ENCODE data around the gene NR1I2.

NR1I2 gene

DNA sequence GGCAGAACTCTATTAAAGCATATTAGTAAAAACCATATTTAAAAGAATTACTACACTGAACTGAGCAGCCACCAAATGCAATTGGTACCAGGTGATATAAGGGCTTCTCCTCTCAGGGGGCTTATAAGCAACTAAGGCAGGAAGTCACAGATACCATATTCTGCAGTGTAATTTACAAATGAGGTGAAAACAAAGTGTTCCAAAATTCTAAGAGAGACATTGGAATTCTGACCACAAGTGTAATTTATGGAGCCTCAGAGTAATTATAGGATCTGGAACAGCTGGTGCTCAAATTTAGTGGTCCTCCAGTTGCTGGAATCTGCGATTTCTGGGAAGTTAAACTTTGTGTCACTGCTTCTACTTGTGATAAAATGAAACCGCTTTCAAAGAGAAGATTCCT lies 3.1 kb upstream of the NR1I2 start:
- DNase-seq (ENCODE audit: low spot score) (no peak), FAIRE-seq (no peak)

DNA sequence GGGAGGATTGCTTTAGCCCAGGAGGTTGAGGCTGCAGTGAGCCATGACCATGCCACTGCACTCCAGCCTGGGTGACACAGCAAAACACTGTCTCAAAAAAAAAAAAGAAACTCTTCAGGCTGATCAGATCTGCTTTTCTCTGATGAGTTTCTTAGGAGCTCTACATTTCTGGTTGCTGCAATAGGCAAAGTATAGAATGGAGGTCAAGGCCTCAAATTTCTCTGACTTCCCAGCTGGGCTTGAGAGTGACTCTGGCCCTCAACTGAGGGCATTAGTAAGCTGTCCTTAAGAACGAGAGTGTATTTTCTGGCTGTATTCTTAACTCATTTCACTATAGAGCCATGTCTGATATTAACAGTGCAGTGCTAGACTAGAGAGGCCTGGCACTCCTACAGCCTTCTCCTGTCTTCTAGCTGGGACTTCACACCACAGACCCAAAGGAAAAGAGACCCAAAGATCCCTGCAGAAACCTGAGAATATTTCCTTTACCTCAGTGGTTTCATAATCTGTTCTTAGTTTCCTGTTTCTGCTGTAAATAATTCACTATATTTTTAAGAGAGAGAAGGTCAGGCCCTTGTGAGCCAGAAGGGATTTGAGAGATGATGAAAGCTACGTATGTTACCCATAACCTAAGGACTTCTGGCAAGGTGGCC lies 2.0 kb upstream of the NR1I2 start:
- DNase-seq (ENCODE audit: low spot score) (no peak), FAIRE-seq (no peak)

DNA sequence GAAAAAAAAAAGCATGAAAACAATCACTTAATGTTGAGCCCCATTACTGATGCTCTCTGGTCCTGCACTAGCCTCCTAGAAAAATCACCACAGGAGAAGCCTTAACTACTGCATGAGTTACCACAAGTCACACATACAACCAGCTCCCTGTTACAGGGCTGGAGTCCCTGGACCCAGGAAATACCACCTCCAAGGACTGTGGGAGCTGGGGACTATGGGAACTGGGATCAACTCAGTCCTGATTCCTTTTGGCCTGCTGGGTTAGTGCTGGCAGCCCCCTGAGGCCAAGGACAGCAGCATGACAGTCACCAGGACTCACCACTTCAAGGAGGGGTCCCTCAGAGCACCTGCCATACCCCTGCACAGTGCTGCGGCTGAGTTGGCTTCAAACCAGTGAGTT lies 559 bp downstream of the NR1I2 start:
- no peak for FAIRE-seq
- no peak for DNase-seq (ENCODE audit: low spot score)

DNA sequence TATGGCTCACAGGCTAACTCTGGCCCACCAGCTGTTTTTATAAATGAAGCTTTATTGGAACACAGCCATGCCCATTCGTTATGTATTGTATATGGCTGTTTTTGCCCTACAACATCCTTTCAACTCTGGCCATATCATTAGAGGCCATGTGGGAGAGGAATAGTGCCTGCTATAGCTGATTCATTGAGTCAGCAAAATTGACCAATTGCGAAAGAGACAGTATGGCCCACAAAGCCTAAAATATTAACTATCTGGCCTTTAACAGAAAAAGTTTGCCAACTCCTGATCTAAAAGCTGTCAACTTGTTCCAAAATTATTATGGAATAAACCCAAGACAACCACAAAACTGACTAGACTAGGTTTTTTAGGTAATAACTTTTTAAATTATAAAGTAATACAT lies 1.4 kb downstream of the NR1I2 start:
- FAIRE-seq (no peak), DNase-seq (ENCODE audit: low spot score) (no peak)

DNA sequence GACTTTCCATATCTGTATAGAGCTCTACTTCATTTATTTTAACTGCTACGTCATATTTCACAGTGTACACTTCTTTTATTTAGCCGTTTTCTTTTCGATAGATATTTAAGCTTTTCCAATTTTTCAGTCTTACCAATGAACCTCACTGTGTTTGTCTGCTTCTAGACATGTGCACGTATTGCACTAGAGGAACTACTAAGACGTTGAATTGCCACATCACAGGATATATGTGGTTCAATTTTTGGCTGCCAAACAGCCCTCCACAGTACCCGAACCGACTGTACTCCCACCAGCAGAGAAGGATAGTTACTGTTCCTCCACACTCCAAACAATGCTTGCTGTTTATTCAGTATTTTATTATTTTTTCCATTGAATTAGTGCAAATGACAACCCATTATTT lies 2.0 kb downstream of the NR1I2 start:
- FAIRE-seq (no peak), DNase-seq (ENCODE audit: low spot score) (no peak)

DNA sequence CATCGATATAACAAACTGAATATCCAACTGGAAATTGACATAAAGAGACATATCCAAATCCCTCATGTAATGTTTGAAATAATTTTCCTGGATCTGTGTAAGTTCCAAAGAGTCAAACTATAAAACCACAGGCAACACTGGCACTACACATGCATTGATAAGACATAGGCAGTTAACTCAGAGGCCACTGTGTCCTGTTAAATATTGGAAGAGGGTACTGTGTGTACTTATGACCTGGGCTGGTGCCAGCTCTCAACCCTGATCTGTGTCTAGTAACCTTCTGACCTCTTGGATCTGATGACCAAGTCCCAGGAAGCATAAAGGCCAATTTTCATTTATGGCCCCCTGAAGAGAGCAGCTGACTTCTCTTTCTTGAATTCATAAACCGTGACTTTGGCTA lies 4.5 kb downstream of the NR1I2 start:
- DNase-seq (ENCODE audit: low spot score) = no peak
- no peak for FAIRE-seq

DNA sequence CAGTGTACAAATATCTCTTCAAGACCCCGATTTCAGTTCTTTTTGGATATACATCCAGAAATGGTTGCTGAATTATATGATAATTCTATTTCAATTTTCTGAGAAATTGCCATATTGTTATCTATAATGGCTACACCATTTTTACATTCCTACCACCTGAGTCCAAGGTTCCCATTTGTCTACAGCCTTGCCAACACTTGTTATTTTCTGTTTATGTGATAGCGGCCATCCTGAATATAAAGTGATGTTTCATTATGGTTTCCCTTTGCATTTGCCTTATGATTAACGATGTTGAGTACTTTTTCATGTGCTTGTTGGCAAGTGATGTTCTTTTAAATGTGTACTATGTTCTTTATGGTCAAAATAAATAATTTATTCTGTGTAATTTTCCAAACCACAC lies 8.5 kb downstream of the NR1I2 start:
- FAIRE-seq (no peak), DNase-seq (ENCODE audit: low spot score) (no peak)

DNA sequence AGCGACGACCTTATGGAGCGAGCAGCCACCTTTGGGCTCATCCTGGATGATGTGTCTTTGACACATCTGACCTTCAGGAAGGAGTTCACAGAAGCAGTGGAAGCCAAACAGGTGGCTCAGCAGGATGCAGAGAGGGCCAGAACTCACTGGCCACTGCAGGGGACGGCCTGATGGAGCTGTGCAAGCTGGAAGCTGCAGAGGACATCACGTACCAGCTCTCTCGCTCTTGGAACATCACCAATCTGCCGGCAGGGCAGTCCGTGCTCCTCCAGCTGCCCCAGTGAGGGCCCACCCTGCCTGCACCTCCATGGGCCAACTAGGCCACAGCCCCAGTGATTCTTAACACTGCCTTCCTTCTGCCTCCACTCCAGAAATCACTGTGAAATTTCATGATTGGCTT lies 10.4 kb downstream of the NR1I2 start:
- FAIRE-seq (no peak), DNase-seq (ENCODE audit: low spot score) (no peak)

DNA sequence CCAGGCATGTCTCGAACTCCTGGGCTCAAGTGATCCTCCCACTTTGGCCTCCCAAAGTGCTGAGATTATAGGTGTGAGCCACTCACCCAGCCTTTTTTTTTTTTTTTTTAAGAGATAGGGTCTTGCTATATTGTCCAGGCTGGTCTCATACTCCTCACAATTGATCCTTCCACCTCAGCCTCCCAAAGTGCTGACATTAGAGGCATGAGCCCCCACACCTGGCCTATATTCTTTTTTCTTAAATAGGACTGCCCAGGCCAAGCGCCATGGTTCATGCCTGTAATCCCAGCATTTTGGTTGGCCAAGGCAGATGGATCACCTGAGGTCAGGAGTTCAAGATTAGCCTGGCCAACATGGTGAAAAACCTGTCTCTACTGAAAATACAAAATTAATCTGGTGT lies 12.5 kb downstream of the NR1I2 start:
- DNase-seq (ENCODE audit: low spot score) = no peak
- no peak for FAIRE-seq

DNA sequence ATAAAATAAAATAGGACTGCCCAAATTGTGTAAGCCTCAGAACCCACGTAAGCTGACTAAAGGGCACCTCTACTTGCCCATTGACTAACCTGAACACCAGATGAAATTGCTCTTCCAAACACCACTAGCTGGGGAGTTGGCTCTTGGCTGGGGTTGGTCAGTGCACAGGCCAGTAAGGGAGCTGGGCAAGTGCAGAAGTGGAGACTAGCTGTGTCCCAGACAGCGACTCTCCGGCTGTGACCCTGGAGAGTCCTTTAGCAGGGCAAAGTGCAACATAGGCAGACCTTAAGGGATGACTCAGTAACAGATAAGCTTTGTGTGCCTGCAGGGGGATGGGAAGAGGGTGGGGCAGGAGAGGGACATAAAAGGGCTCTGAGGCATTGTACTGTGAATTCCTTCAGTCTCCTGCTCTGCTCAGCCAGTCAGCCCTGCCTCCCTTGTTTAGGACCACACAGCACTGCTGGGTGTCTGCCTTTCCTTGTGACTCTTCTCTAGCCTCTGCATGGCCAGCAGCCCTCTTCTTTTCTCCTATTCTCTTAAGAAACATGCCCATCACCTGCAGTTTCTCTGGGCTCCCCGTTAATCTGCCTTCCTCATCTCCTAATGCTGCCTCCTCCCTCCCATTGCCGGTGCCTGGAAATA lies 13.2 kb downstream of the NR1I2 start:
- DNase-seq (ENCODE audit: low spot score) (peak; percentile 68), FAIRE-seq (no peak)

DNA sequence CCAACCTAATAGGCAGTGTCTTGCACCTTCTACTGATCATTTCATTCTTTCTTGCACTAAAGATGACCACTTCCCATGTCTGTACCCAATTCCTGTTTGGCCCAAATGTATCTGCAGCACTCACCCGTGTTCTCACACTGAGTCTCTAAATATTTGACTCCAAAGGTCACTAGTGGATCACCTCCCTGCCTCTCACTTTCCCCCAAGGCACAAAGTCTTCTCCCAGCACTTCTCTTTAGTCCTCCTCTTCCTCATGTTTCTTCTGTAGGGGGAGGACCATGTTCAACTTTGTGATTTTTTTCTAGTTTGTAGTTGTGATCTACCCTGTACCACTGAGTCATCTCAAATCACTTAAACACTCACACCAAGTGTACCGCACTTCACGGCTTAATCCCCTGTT lies 13.9 kb downstream of the NR1I2 start:
- DNase-seq (ENCODE audit: low spot score) = no peak
- no peak for FAIRE-seq

DNA sequence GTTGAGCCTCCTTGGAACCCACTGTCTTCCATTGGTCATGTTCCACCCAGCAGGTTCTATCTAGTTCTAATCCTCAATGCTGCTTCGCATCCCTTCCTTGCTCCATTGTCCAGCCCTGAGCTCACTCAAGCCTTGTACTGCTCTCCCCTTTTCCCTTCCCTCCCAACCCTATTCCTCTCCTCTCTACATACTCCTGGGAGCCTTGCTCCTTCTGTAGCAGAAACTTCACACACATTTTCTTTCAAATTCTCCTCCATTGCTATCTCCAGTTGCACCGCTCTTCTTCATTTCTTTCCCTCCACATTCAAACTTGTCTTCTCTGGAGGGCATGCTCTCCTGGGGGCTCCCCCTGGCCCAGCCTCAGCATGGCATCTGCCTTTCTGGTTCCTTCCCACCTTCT lies 14.5 kb downstream of the NR1I2 start:
- FAIRE-seq = no peak
- no peak for DNase-seq (ENCODE audit: low spot score)

DNA sequence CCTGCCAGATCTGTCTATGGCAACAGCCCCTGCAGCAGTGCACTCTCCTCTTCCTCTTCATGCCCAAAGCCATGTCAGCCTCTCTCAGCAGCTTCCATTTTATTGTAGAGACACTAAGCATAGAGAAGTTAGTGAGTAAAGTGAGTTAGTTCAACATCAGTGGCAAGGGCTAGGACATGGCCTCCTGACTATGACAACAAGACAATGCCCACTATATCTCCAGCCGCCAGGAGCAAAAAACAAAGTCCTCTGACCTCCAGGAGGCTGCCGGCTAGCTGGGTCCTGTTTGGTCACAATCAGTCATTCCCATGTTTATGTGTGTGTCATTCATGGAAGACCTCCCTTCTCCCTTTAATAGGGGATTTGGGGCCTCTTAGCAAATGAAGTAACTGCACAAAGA lies 14.9 kb downstream of the NR1I2 start:
- no peak for DNase-seq (ENCODE audit: low spot score)
- no peak for FAIRE-seq

DNA sequence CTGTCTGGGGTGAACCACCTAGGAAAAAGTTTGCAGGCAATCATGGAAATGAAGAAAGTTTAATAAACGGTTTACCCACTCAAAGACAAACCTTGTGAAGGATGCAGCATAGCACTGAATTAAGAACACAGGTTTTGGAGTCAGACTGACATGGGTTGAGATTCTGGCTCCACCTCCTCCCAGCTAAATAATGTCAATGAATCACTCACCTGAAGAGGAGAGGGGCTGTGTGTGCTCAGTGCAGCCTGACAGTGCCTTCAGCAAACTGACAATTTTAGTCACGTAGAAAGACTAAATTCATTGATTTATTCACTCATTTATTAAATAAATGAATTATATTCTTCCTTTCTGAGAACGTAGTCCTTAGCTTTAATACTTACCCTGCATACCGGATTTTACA lies 18.9 kb downstream of the NR1I2 start:
- DNase-seq (ENCODE audit: low spot score) = no peak
- no peak for FAIRE-seq

DNA sequence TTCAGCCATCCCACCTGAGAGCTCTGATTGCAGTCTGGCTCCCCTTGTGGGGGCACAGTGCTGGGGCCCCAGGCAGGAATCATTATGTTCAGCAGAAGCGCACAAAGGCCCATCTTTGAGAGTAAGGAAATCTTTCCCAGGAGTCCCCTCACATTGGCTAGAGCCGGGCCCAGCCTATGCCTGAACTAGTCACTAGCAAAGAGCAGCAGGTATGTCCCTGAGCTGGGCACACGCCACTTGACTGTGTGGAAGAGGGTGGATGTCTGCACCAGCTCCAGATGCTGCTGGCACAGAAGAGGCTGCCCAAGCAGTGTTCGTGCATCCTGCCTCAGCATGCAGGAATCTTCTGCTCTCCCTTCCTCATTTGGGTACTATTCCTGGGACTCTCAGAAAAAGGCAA lies 26.3 kb downstream of the NR1I2 start:
- DNase-seq (ENCODE audit: low spot score) (no peak), FAIRE-seq (no peak)

DNA sequence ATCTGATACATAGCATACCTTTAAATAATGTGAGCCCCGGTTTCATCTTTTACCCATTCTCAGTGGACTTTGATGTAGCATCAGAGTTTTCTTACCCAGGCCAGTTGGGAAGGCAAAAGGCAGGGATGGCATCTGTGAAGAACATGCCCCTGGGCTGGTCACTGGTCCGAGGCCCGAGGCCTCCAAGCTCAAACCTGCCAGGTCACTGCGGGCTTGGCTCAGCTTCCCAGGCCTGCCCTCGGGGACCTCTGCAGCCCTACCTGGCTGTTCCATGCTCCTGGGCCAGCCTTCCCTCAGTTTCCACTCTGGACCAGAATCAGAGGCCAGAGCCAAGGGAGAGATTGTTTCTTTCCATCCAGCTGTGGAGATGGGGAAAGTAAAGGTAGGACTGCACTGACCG lies 26.9 kb downstream of the NR1I2 start:
- FAIRE-seq (no peak), DNase-seq (ENCODE audit: low spot score) (no peak)

DNA sequence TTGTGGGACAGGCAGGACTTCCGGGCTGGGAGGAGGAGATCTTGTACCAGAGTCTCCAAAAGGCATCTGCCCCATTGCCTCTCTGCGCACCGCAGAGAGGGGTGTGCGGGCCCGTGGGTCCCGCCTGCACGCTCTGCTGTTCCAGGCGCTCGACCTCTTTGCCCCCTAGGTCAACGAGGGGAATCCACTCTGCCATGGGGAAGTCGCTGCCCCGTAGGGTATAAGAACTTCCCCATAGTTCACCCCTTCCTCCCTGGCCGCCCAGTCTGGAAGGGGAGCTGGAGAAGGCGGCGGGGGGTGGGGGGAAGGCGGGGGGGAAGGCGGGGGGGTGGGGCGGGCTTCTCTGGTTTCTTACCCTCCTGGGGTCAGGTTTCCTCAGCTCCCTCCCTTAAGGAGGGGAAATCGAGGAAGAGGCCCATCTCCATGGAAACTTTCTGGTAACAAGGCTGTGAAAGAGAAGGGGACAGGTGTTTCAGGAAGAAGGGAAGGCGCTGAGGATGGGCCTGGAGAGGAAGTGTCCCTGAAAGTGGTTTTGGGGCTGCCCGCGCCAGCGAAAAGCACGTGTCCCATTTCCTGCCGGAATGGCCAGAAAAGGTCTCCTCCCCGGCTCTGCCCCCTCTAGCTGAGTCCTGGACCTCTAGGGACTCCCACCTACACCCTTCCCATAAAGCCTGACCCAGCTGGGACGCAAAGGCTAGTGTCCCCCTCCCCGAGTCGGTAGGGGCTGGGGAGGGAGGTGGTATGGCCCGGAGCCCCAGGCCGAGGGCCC lies 27.5 kb downstream of the NR1I2 start:
- DNase-seq (ENCODE audit: low spot score) (no peak), FAIRE-seq (no peak)

DNA sequence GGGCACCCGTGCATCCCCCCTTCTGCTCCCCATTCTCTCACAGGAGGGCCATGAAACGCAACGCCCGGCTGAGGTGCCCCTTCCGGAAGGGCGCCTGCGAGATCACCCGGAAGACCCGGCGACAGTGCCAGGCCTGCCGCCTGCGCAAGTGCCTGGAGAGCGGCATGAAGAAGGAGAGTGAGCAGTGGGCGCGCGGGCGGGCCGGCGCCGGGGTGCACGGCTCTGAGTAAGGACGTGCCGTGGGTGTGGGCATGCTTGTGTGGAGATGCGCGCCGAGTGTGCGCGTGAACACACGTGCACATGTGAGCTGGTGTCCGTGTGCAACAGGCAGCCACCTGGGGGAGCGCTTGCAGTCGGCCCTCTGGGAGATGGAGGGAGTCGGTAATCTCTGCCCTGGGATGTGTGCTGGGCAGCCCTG lies 28.1 kb downstream of the NR1I2 start:
- FAIRE-seq (no peak), DNase-seq (ENCODE audit: low spot score) (no peak)

DNA sequence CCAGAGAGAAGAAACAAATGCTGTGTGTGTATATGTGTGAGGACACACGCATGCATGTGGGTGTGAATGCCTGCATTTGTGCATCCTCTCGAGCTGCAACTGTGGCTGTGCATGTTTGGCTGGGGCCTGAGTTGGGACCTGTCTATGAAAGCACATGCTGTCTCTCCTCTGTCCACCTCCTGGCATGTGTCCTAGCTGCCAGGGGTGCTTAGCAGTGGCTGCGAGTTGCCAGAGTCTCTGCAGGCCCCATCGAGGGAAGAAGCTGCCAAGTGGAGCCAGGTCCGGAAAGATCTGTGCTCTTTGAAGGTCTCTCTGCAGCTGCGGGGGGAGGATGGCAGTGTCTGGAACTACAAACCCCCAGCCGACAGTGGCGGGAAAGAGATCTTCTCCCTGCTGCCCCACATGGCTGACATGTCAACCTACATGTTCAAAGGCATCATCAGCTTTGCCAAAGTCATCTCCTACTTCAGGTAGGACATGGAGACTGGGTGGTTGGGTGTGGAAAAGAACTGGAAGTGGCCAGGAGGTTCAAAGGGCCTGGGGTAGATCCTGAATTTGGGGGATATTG lies 30.7 kb downstream of the NR1I2 start:
- DNase-seq (ENCODE audit: low spot score) = no peak
- FAIRE-seq = no peak

DNA sequence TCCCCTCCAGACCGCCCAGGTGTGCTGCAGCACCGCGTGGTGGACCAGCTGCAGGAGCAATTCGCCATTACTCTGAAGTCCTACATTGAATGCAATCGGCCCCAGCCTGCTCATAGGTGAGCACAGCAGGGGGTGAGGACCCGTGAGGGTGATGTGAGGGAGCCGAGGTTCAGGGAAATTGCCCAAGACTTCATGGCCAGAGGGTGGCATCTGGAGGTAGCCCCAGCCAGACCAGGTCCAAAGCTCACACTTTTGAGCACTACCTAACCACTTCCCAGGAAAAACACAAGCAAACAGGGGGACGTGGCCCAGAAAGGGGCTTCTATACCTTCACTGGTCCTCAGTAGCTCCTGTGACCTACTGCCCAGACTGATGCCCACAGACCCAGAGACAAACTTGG lies 33.8 kb downstream of the NR1I2 start:
- no peak for DNase-seq (ENCODE audit: low spot score)
- FAIRE-seq = no peak

DNA sequence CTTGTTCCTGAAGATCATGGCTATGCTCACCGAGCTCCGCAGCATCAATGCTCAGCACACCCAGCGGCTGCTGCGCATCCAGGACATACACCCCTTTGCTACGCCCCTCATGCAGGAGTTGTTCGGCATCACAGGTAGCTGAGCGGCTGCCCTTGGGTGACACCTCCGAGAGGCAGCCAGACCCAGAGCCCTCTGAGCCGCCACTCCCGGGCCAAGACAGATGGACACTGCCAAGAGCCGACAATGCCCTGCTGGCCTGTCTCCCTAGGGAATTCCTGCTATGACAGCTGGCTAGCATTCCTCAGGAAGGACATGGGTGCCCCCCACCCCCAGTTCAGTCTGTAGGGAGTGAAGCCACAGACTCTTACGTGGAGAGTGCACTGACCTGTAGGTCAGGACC lies 35.2 kb downstream of the NR1I2 start:
- FAIRE-seq = no peak
- no peak for DNase-seq (ENCODE audit: low spot score)

DNA sequence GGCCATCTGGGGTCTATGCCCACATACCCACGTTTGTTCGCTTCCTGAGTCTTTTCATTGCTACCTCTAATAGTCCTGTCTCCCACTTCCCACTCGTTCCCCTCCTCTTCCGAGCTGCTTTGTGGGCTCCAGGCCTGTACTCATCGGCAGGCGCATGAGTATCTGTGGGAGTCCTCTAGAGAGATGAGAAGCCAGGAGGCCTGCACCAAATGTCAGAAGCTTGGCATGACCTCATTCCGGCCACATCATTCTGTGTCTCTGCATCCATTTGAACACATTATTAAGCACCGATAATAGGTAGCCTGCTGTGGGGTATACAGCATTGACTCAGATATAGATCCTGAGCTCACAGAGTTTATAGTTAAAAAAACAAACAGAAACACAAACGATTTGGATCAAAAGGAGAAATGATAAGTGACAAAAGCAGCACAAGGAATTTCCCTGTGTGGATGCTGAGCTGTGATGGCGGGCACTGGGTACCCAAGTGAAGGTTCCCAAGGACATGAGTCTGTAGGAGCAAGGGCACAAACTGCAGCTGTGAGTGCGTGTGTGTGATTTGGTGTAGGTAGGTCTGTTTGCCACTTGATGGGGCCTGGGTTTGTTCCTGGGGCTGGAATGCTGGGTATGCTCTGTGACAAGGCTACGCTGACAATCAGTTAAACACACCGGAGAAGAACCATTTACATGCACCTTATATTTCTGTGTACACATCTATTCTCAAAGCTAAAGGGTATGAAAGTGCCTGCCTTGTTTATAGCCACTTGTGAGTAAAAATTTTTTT lies 35.9 kb downstream of the NR1I2 start:
- DNase-seq (ENCODE audit: low spot score) = no peak

More for the DNA sequence above, 35.9 kb downstream of the NR1I2 start:
- no peak for FAIRE-seq
